IPS-NIHi7 (cell line): ENCODE measurements around the gene TDG.

Source experiments
- DNase-seq: peaks from one replicate; pipeline ENCODE4 v3.0.0; 2012; ENCODE audit warnings: mixed read lengths; ENCODE audit errors: extremely low spot score

The TDG gene

GRCh38 chr12:103965590-103966504 lies at the start of gene TDG:
TDG (plus strand) TSS chr12:103965872; CDS start chr12:103966038, 166 bp downstream.
- peak; percentile 95 for DNase-seq

DNA sequence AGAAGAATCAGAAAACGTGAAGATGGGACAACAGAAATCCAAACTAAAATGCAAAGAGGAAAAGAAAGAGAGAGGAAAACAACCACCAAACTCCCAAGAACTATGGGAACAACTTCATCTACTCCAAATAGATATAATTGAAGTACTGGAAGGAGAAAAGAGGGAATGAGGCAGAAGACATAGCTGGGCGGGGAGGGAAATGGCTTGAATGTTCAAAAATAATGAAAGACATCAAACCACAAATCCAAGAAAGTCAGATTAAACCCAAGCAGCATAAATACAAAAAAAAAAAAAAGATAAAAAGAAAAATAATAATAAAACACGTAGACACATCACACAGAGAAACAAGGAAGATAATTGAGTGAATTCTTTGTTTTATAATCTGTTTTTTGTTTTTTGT lies 47.8 kb upstream of the TDG start:
- DNase-seq = no peak

DNA sequence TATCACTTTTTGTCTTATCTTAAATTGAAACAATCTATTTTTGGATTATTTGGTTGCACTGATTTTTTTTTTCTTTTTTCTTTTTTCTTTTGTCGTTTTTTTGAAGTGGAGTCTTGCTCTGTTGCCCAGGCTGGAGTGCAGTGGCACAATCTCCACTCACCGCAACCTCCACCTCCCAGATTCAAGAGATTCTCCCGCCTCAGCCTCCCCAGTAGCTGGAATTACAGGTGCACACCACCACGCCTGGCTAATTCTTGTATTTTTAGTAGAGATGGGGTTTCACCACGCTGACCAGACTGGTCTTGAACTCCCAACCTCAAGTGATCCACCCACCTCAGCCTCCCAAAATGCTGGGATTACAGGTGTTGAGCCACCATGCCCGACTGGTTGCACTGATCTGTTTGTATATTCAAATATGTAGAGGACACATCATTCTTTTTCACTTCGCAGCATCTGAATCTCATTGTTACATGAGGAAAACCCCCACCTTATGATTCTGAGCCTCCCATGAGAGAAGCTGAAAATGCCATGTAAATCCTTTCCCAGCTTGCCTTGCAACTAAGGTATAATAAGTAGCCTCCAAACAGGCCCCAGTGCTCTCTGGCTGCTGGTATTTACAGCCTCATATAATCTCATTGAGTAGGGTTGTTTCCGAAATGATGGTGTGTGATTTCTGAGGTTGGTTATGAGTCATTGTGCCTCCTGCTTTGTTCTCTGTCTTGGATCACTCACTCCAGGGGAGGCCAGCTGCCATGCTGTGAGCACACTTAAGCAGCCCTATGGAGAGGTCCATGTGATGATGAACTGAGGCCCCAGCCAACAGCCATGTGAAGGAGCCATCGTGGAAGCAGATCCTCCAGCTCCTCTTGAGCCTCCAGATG lies 40.7 kb upstream of the TDG start:
- no peak for DNase-seq

DNA sequence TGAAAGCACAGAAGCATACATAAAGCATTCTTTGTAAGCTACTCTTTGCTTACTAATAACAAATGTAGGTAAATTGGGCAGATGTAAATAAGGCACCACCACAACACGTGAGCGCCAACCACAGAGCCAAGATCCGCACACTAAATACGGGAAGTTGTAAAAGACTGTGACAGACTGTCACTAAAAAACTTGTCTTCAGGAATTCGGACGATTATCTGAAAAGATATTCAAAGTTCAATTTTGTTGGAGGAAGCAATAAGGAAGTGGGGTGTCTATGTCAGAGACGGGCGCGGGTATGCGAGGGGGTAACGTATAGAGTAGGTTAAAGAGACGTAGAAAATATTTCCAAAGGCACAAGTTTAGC lies 37.0 kb upstream of the TDG start:
- no peak for DNase-seq

GRCh38 chr12:103929046-103929783 lies 36.5 kb upstream of the TDG start:
- DNase-seq = peak; percentile 85

- DNase-seq = no peak
Measured at GRCh38 chr12:103929784-103930033, 36.0 kb upstream of the TDG start.

- DNase-seq = peak; percentile 100
Measured at GRCh38 chr12:103930034-103930786, 35.5 kb upstream of the TDG start, which contains the start of gene HSP90B1. HSP90B1 (plus strand) TSS chr12:103930410; CDS start chr12:103930516, 106 bp downstream.

GRCh38 chr12:103930787-103931735 lies 34.6 kb upstream of the TDG start:
- peak; percentile 24 for DNase-seq

DNA sequence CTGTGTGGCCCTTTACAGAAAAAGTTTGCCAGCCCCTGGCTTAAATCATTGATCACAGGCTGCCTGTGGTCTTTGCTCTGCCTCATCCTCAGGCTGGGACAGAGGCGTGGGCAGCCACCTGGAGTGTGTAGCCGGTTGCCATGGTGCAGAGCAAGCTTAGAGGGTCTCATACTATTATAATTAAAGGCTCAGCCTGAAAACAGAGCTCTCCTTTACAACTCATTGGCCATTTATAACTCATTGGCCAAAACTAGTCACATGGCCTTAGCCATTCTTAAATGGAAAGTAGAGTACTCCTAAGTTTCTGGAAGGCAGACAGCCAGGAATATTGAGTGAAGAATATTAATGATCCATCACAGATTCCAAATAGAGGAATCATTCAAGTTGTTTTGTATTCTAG lies 32.4 kb upstream of the TDG start:
- DNase-seq = no peak

- no peak for DNase-seq
Measured at GRCh38 chr12:103936679-103937078, 29.0 kb upstream of the TDG start.

DNA sequence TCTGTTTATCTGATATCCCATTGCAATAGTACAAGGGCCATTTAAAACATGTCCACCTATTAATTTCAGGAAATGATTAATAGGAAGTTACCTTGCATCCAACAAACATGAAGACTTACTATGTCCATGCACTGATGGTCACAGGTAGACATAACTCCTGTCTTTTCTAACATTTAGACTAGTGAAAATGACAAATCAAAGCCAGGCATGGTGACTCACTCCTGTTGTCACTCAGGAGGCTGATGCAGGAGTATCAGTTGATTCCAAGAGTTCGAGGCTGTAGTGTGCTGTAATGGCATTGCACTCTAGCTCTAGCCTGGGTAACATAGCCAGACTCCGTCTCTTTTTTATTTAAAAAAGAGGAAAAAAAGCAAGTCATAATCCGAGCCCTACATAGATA lies 20.7 kb upstream of the TDG start:
- no peak for DNase-seq

- DNase-seq = no peak
Measured at GRCh38 chr12:103947871-103948555, 17.7 kb upstream of the TDG start.

DNA sequence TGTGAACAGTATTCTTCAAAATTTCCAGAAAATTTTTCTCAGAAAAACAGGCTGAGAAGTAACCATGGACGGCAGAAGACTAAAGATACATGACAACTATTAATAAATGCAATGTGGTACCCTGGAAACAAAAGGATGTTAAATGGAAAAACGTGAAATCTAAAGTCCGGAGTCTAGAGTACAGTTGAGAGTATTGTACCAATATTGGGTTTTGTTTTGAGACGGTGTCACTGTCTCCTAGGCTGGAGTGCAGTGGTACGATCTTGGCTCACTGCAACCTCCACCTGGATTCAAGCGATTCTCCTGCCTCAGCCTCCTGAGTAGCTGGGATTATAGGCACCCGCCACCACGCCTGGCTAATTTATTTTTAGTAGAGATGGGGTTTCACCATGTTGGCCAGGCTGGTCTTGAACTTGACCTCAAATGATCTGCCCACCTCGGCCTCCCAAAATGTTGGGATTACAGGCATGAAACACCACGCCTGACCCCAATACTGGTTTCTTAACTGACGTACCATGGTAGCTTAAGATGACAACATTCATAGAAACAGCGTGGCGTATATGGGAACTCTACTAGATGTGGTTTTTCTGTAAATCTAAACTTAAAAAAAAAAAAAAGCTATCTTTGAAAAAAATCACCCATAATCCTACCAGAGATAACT lies 16.8 kb upstream of the TDG start:
- no peak for DNase-seq

GRCh38 chr12:103952497-103952896 lies 13.2 kb upstream of the TDG start:
- no peak for DNase-seq

DNA sequence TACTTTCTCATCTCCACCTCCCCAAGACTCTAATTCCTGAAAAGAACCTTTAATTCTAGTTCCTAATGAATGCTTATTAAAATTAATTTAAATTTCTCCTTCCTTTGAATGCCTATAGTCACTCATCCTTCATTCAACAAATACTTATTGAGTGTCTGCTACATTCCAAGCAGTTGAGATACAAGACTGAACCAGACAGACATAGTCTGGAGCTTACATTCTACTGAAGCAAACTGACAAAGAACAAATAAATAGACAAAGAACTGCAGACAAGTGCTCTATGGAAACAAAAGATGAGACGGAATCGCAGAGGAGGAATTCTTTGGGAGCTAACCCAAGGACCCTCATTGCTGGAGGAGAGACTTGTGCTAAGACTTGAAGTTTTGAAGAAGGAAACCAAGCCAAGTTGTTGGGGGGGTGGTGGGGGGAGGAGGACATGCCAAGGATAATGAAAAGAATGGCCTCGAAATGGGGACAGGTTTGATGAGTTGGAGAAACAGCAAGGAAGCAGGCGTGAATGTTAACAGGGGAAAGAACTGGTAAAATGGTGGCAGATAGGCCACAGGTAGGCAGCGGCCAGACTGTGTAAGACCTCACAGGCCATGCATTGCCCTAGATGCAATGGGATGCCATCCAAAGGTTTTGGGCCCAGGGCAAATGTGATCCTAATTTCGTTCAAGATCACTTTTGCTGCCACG lies 9.7 kb upstream of the TDG start:
- peak; percentile 16 for DNase-seq

- DNase-seq = no peak
Measured at GRCh38 chr12:103956509-103957027, 9.1 kb upstream of the TDG start.

DNA sequence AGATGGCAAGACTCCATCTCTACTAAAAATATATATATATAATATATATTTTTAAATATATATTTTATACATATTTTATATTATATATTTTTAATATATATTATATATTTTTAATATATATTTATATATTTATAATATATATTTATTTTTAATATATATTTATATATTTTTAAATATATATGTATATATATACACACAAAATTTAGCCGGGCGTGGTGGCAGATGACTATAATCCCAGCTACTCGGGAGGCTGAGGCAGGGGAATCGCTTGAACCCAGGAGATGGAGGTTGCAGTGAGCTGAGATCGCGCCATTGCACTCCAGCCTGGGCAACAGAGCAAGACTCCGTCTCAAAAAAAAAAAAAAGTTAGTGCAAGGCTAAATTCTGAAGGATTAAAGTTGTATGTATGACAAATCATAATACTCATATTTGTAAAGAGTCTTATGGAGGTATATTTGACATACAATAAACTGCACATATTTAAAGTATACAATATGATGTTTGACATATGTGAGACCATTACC lies 7.7 kb upstream of the TDG start:
- no peak for DNase-seq

DNA sequence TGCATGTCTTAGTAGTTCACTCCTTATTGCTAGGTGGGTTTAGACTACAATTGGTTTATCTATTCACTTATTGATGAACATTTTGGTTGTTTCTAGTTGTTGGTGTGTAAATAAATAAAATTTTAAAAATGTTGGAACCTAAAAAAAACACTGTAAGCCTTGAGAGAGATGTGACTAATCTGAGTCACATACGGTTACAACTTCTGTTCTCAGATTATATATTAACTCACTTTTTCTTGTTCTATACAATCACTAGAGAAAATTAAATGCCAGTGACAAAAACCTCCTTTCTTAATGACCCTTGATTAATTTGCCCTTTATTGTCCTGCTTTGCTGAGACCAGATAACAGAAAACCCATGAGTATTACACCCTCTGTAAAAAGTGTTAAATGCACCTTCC lies 7.1 kb upstream of the TDG start:
- DNase-seq = no peak
